22Rv1 (cell line): ENCODE measurements around the gene GAL3ST2.

Source experiments
- H3K27ac ChIP-seq: fragments of 450-650 bp; 2 replicates; pipeline ENCODE4 v1.5.1; 2017
- CTCF ChIP-seq: fragments of 450-650 bp; IDR thresholded peaks from 2 replicates; pipeline ENCODE4 v1.5.1; 2017; ENCODE audit warnings: mild to moderate bottlenecking
- ZFX ChIP-seq: fragments of 450-650 bp; IDR thresholded peaks from 2 replicates; pipeline ENCODE4 v1.6.1; 2017; ENCODE audit warnings: antibody characterized with exemption, borderline replicate concordance

Gene GAL3ST2

DNA sequence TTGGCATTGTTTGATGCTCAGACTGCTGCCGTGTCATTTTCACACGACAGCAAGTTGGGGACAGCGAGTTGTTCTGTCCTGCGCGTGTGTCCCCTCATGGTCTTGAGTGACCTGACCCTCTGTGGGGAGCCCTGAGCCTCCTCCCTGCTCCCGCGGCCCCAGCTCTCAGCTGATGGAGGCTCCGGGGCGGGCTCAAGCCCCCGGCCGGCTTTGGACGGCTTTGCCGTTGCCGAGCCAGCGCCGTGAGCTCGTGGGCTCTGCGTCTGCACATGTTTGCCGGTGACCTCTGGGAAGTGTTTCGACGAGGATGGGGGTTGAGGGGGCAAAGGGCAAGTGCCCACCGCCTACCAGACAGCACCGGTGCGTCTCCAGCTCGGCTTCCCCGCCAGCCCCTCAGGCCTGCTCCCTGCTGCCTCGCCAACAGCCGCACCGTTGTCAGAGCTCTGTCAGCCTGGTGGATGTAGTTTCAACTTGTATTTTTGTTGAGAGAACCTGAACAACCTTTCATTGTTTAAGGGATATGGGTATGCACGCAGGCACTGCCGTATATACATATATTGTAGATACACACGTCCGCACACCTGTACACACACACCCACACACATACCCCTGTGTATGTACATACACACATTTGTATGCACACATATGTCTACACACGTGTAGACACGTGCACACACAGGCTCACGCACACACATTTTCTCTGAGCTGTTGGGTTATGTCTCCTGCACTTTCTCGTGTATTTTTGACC is 68.4 kb downstream of the GAL3ST2 start:
- H3K27ac ChIP-seq, result no peak overlapping the region
- TF ChIP-seq CTCF, result no peak
- TF ChIP-seq ZFX, result no peak

DNA sequence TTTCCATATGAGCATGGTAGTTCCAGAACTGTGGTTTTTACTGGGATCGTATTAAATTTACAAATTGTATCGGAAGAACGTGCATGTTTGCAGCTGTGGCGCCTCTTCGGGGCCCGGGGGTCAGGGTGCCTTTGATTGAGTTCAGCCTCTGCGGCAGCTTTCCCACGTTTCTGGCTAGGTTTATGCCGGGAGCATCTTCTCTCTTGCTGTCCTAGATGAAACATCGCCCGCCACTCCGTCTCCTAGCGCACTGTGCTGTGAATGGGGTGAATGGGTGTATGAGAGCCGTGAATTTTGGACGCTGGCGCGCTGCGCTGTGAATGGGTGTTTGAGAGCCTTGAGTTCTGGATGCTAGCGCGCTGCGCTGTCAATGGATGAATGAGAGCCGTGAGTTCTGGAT is 69.8 kb downstream of the GAL3ST2 start:
- no peak for TF ChIP-seq CTCF
- TF ChIP-seq ZFX, result no peak
- H3K27ac ChIP-seq, result no peak overlapping the region

GRCh38 chr2:241848761-241849615 is 72.4 kb downstream of the GAL3ST2 start:
- TF ChIP-seq CTCF (no peak), ZFX (no peak)
- no peak overlapping the region for H3K27ac ChIP-seq

DNA sequence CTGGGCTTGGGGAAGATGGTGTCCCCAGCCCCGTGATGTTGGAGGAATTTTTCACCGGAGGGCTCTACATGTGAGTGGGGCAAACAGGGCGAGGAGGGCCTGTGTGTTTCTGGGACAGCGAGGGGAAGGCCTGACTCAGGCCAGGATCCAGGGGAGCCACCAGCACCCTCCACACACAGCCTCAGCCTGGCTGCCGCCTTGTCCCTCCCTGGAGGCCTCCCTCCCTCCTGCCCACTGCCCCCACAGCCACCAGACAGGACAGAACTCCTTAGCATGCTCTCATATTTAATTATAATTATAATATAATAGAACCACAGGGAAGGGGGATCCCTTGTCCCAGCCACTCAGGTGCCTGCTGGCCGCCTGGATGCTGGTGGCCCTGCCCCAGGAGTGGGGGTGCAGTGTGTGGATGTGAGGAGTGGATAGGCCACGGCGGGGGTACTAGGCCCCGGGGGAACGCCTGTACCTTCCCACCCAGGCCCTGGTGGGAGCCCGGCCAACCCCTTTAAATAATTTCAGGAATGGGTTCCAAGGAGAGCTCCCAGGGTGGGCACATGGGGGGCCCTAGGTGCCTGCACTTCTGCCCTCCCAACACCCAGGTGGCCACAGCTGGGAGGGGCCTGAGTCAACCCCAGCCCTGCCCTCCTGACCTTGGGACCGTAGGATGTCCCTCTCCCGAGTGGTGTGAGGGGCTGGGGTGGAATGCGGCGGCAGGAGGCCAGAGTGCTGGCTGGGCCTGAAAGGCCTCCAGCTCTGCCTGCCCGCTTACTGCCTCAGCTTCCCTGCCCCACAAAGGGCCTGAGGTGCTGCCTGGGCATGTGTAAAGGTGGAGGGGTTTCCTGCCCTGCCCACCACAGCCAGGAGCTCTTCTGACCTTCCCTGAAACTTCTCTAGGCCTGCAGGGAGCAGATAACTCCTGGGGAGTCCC is 73.3 kb downstream of the GAL3ST2 start:
- TF ChIP-seq CTCF, result no peak
- no peak for TF ChIP-seq ZFX
- H3K27ac ChIP-seq, result no peak overlapping the region

- TF ChIP-seq CTCF (no peak), ZFX (no peak)
- no peak overlapping the region for H3K27ac ChIP-seq
Observed at GRCh38 chr2:241850544-241851324, 74.1 kb downstream of the GAL3ST2 start.

DNA sequence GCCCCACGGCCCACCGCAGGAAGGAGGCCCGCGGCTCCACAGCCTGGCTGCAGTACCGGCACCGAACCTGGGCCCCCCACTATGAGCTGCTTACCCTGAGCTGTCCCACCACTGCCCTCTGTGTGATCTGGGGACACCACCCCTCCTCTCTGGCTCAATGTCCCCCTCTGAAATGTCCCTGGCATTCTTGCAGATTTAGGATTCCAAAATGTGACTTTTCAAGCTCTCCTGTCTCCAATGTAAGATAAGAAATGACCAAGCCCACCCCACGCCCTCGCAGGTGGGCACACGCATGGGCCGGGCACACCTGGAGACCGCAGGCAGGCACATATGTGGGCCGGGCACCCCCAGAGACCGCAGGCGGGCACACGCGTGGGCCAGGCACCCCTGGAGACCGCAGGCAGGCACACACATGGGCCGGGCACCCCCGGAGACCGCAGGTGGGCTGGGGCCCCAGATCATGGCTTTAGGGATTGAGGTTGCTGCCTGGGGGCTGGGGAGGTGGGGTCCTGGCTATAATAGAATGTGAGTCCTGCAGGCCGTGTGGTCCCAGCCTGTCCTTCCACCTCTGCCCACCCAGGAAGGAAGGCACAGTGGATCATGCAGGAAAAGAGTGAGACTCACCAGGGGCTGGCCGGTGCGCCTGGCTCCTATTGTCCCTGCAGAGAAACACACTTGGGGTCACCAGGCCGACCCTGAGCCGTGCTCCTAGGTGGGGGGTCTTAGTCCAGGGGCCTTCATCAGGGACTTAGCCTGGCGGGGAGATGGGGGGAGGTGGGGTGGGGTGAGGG is 74.9 kb downstream of the GAL3ST2 start:
- TF ChIP-seq CTCF, result no peak
- no peak for TF ChIP-seq ZFX
- H3K27ac ChIP-seq, result no peak overlapping the region
